HTERT RPE-1 (cell line): ENCODE results near the gene FBXO48.
"Not testable (repeated sequence)": the region's sequence is repeated elsewhere in the genome, so short reads cannot be mapped to it uniquely, and the experiment has no call there.

Source experiments
- in situ Hi-C: fragments of 300-500 bp; cut with MboI; formaldehyde crosslinking; loops from 4 replicates; pipeline ENCODE4 v1.14.3; 2020; ENCODE audit warnings: low sequenced_read_pairs

FBXO48 gene, protein sequence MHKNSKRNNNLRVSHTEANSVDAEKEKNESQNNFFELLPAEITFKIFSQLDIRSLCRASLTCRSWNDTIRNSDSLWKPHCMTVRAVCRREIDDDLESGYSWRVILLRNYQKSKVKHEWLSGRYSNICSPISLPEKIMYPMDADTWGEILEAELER

DNA sequence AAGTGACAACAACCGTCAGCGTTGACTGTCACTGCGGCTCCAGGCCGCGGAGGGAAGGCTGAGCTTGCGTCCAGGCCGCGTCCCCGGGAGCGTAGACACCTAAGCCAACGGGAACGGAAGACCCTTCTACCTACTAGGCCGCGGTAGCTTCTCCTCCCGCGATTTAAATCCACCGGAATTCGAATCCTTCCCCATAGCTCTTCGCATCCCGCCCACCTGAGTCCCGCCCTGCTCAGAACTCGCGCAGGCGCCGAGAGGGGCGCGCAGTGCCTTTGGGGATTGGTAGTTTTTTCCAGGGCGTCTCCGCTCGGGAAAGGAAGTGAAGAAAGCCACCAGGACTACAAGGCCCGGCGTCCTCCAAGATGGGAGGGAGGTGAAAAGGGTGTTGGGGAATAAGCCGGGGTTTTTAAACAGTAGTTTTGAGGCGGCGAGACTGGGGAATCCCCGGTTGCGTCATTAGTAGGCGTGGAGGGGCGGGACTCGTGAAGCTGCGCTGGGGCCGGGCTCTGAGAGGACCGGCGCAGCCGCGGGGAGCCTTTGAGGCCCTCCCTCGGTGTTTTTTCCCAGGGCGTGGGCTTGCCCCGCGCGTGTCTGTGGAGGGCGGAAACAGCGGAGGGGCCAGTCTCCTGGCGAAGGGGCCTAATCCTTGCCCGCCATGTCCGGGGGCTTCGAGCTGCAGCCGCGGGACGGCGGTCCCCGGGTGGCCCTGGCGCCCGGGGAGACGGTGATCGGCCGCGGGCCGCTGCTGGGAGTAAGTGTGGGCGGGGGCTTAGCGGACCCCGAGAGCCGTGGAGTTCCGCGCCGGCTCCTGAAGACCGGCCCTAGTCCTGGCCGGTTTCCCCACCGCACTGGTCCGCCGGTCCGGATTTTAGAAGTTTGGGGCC, at the start of gene FBXO48, which contains the start of gene APLF:
FBXO48 (minus strand) TSS at position 218 of the 884 bp plus-strand sequence. CDS start 2,149 bp downstream, outside the sequence.
APLF (plus strand) TSS at position 509 of the 884 bp plus-strand sequence; CDS start at position 656, 147 bp downstream.
- in situ Hi-C loops = no loop called here

DNA sequence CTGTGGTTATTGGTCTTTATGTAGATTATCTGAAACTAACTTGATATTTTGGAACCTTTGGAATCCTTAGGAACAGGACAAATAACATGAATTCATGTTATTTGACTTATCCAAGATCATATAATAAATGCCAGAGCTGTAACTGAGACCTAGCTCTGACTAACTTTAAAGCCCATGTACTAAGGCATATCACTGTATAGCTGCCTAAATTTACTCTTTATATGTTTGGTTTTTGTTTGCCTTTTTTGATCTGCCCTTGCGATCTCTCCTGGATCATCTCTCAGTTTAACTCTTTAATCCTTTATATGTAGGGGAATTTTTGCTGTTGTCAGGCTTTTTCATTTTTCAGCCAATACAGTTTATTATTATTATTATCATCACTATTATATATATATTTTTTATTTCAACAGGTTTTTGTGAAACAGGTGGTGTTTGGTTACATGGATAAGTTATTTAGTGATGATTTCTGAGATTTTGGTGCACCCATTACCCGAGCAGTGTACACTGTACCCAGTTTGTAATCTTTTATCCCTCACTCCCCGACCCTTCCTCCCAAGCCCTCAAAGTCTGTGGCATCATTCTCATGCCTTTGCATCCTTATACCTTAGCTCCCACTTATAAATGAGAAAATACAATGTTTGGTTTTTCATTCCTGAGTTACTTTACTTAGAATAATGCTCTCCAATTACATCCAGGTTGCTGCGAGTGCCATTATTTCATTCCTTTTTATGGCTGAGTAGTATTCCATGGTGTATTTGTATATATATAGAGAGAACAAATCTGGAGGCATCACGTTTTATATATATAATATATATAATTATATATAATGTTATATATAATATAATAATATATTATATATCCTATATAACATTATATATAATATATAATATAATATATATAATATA, 49.2 kb upstream of the FBXO48 start:
- in situ Hi-C loops = no loop called here

DNA sequence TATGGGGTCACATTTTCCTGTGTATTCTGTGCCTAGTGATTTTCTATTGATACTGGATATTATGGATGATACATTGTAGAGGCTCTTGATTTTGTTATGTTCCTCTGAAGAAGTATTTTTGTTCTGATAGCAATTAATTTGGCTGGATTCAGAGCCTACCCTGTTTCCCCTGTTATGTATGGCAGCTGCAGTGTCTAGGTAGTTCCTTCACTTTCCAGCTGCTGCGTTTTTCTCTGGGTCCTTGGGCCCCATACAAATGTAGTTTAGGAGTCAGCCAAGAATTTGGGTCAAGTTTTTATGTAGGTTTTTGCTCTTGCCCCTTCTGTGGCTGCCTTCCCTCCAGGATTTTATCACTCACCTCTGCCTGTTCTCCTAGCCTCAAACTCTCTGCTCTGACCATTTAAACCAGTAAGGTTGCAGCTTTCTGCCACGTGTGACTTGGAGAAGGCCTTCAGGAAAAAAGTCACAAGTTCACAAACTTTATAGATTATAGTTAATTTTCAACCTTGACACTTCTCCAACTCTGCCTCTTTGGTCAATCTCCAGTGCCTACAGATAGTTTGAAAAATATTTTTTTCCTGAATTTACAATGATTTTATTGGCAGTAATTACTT, 47.3 kb upstream of the FBXO48 start:
- in situ Hi-C loops = no loop called here

DNA sequence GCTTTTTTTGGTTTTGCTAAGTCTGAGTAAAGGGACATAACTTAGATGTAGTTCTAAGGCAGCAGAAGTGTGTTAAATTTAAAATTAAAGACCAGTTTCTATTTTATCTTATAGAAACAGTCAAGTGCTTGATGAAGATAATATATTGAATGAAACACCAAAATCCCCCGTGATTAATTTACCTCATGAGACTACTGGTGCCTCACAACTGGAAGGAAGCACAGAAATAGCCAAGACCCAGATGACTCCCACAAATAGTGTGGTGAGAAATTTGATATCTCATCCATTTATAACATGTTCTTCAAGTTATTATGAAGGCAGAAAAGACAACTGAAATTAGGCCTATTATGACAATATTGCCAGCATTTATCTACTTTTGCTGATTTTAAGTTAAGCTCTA, 45.9 kb upstream of the FBXO48 start:
- in situ Hi-C loops = no loop called here

DNA sequence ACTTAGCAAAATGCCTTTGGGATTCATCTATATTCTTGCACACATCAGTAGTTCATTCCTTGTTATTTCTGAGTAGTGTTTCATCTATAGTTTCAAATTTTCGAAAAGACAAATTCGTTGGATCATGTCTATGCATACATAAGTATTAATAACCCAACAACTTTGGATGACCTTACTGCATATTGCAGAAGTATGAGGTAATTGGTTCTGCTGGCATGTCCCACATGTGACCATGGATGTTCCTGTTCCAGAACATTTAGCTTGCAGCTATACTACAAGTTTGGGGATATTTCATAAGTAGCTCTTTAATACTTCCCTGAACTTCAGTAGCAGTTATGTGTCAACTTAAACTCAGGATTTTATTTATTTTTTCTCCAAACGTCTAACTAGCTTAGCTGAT, 45.2 kb upstream of the FBXO48 start:
- in situ Hi-C loops = no loop called here

DNA sequence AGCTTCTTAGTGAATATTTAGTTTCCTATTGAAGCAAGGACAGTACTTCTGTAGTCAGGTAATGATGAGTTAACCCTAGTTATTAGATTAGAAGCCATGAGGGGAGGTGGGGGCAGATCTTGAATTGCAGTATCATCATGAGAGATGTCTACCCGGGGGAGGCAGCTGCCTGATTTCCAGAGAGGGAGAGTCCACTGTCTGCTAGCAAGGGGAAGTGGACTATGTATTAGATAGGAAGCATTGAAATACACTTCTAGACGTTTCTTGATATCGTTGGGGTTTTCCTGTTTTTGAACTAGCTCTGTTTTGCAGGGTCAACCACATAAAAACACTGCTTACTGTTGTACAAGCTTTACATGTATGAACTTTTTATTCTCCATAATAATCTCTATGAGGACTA, 39.1 kb upstream of the FBXO48 start:
- in situ Hi-C loops = no loop called here

DNA sequence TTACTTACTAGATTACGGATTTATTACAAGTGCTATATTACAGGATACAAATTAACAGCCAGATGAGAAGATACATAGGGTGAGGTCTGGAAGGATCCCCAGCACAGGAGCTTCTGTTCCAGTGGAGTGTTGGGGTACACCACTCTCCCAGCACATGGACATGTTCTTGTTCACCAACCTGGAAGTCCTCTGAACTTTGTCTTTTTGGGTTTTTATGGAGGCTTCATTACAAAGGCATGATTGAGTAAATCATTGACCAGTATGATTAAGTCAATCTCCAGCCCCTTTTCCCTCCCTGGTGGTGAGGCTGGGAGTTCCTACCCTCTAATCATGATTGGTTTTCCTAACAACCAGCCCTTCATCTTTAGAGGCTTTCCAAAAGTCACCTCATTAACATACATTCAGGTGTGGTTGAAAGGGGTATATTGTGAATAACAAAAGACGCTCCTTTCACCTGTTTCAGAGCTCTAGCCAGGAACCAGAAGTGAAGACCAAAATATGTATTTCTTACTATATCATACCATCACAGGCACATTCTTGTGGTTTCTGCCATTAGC, 38.6 kb upstream of the FBXO48 start:
- in situ Hi-C loops = no loop called here

DNA sequence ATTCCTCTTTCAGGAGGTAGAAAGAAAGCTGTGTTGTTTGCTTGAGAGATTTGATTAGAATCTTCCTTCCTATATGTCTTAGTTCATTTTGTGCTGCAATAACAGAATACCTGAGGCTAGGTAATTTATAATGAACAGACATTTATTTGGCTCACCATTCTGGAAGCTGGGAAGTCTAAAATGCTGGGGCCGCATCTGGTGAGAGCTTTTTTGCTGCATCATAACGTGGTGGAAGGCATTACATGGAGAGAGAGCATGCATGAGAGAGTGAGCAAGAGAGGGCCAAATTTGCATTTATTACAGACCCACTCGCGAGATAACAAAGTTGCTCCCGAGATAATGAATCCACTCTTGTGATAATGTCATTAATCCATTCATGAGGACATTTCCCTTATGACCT, 34.7 kb upstream of the FBXO48 start:
- in situ Hi-C loops = no loop called here

DNA sequence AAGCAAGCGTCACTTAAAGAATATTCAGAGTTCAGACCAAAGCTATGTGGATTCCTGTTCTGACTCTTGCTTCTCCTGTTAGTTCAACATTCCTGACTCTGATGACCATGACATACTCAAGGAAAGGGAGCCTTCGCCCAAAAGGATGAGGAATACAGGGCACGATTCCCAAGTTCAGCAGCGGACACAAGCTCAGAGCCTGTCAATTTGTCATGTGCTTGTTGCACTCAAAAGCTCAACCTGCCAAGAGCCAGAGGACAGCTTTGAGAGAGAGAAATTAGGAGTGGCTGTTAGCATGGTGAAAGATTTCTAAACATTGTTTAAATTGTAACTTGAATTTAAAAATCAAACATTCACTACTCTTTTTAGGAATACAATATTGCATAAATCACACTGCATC, 33.6 kb upstream of the FBXO48 start:
- in situ Hi-C loops = no loop called here

DNA sequence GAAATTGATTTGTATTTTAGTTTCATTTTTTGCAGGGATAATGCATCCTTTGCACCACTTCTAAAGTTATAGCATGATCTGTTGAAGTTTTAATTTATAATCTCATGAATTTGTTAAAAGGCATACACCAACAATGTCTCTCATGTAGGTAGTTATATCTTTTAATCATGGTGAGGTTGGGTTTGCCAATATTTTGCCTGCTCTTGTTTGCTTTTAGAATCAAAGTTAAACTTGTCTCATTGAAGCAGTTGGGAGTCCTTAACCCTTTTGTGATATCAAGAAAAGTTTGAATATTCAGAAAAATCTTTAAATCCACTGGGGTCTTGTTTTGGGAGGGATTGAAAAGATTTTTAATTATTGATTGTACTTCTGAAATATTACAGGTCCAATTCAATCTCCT, 32.0 kb upstream of the FBXO48 start:
- in situ Hi-C loops = no loop called here

DNA sequence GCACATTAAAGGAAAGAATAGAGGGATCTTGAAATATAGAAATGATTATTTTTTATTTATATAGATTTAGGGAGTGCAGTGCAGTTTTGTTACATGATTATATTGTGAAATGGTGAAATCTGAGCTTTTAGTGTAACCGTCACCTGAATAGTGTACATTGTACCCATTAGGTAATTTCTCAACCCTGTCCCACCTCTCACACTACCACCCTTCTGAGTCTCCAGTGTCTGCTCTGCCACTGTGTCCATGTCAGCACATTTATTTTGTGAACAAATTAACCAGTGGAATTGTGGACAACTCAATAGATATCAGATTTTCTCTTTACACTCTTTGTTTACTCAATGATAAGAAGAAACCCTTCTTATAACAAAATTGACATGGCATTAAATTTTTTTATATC, 24.5 kb upstream of the FBXO48 start:
- in situ Hi-C loops = no loop called here

DNA sequence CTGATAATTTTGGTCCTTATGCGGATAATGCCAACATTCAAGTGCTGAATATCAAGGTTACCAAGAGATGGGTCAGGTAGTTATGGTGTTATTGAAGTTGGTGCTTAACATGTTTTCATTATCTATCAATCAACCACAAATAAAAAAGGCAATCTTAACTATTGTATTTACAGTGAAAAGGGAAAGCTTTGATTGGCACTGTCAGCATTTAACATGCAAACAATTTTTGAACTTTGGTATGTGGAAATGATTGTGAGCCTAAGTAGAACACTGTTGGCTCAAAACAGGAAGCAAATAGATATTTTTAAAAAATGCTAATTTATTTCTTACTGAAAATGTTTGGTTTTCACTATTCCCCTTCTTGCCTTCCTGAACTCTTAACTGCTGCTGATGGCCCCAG, 22.2 kb upstream of the FBXO48 start:
- in situ Hi-C loops = no loop called here

DNA sequence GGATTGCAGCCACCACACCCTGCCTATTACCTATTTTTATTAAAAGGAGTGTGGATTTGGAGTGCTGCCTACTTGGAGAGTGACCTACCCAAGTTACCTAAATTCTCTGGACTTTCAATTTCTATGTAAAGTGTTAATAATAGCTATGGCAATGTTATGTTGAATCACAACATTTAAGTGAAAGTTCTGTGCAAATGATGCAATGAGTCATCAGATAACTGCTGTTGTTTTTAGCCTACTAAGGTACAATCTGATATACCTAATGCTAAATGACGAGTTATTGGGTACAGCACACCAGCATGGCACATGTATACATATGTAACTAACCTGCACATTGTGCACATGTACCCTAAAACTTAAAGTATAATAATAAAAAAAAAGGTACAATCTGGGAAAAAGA, 21.5 kb upstream of the FBXO48 start:
- in situ Hi-C loops = not testable (repeated sequence)

DNA sequence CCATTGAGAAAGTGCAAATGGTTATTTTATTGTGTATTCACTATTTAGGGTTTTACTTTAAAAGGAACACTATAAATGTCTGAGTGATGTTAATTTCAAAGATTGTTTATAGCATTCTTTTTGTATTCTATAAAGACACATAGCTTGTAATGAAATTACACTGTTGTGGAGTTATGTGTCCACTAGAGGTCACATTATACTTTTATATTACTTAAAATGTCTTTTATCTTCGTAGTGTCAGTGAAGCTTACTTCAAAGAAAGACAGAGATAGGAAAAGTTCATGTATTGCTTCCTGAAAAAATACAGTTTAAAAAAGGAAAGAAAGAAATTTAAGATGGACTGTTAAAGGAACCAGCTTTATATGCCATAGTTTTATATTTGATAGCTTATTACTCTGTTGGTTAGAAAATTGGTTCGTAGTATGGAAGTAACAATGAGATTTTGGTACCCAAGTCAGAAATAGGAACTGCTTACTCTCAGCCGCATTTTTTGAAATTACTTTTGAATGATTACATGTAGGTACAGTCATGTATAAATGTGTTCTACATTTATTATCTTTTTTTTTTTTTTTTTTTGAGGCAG, 20.8 kb upstream of the FBXO48 start:
- in situ Hi-C loops = no loop called here

DNA sequence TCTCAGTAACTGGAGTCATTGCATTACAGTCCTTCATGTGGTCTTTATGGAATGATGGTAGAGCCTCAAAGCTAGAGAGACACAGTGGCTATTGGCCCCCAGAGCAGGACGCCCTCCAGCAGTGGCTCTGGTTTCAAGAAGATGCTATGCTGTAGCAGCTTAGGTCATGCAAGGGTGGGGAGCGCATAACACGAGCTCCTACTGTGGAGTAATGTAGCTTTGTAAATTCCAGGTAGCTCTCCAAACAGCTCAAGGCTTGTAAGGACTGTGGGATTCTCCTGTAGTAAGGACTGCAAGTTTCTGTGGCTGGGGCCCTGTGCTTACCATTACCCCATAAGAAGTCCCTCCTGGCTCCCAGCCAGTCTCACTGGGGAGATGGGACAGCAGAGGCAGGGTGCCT, 15.9 kb upstream of the FBXO48 start:
- in situ Hi-C loops = no loop called here

DNA sequence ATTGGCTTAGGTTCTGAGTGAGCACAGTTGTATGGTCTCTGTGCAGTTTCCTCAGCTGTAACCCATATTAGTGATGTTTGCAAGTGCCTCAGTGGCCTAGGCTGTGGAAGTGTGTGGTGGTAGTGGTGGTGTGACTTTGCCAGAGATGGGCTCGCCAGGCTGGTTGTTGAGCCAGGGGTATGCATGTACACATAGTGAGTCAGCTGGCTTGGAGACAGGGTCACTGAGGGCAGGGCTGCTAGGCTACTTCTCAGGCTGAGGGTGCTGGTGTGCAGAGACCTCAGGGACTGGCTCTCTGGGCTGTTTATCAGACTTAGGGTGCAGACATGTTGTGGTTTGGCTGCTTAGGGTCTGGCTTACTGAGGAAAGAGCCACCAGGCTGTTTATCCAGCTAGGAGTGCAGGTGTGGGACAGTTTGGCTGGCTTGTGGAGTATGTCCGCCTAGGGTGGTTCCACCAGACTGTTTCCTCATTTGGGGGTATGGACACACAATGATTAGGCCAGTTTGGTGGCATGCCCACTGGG, 15.3 kb upstream of the FBXO48 start:
- in situ Hi-C loops = no loop called here

DNA sequence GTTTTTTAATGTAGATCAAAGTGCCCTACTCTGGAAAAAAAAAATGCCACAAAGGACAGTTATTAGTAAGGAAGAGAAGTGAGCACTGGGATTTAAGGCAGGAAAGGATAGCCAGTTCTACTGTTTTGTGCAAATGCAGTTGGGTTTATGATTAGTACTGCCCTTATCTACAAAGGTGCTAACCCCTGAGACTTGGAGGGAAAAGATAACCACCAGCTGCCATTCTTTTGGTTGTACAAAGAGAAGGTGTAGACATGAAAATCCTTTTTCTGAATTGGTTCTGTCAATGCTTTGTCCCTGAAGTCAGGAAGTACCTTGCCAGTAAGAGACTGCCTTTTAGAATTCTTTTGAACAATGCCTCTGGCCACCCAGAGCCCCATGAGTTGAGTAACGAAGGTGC, 11.6 kb upstream of the FBXO48 start:
- in situ Hi-C loops = no loop called here

DNA sequence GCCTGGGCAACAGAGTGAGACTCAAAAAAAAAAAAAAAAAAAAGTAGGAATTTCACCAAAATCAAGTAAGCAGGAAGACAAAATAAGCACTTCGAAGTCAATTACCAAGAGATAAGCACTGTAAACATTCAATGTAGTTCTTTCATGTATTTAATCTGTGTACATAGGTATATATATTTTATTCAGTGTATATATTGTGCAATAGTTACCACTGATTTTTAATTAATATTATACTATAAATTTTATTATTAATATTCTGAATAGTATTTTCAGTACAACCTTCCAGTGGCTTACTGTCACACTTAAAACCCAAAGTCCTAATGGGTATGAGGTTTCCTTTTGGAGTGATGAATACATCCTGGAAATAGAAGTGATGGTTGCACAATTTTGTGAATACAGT, 9.4 kb upstream of the FBXO48 start:
- in situ Hi-C loops = no loop called here

DNA sequence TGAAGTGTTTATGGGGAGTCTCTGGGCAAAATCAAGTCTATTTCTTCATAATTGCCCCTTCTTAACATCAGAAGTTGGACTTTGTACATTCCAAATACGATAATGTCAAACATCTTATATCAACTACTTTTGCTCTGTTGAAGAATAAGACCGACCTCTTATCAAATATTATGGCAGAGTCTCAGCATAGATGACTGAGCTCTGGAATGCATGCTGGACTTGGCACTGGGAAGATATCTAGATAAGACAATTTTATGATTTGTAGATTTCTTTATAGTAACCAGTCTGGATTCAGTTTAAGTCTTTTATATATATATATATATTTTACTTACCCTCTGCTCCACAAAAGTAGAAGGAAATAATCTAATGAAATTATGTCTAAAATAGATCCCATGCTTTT, 8.5 kb upstream of the FBXO48 start:
- in situ Hi-C loops = no loop called here

DNA sequence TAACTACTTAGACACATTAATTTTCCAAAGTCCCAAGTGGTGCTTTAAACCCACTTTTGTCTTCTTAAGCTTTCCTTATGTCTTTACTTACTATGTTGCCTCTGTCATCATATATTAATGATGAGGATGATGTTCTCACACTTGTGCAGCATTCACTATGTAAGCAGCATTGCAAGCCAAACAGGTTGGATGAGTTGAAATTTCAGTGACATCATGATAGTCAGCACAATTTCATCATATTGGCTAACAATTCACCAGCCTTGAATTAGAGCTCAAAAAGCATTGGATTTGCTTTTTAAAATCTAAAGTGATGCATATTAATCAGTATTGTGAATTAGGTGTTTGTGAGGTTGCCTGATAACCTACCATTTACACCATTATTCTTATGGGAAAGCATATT, 8.0 kb upstream of the FBXO48 start:
- in situ Hi-C loops = no loop called here
